ENCODE measurements around the gene PTGIR. TPM values are rescaled to one million over a fixed set of nuclear protein-coding genes. Genes with fewer than 3 reads are reported as not detected.

The PTGIR gene
- total and polyA plus RNA-seq, 10 of the 15 experiments (the other 5 are each of a cell fraction or from before 2014, with no cell fraction given): 0.34 to 29.1 (median 9.9) TPM

DNA sequence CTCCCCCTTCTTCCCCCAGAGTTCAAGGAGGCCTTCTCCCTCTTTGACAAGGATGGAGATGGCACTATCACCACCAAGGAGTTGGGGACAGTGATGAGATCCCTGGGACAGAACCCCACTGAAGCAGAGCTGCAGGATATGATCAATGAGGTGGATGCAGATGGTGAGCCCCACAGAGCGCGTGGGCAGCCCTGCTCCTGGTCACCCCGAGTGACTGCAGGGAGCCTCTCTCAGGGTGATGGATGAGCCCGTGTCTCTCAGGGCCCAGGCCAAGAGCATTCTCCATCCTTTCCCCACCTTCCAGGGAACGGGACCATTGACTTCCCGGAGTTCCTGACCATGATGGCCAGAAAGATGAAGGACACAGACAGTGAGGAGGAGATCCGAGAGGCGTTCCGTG is 16.7 kb downstream of the PTGIR start (continued):
- TF ChIP-seq, protein P1, sequence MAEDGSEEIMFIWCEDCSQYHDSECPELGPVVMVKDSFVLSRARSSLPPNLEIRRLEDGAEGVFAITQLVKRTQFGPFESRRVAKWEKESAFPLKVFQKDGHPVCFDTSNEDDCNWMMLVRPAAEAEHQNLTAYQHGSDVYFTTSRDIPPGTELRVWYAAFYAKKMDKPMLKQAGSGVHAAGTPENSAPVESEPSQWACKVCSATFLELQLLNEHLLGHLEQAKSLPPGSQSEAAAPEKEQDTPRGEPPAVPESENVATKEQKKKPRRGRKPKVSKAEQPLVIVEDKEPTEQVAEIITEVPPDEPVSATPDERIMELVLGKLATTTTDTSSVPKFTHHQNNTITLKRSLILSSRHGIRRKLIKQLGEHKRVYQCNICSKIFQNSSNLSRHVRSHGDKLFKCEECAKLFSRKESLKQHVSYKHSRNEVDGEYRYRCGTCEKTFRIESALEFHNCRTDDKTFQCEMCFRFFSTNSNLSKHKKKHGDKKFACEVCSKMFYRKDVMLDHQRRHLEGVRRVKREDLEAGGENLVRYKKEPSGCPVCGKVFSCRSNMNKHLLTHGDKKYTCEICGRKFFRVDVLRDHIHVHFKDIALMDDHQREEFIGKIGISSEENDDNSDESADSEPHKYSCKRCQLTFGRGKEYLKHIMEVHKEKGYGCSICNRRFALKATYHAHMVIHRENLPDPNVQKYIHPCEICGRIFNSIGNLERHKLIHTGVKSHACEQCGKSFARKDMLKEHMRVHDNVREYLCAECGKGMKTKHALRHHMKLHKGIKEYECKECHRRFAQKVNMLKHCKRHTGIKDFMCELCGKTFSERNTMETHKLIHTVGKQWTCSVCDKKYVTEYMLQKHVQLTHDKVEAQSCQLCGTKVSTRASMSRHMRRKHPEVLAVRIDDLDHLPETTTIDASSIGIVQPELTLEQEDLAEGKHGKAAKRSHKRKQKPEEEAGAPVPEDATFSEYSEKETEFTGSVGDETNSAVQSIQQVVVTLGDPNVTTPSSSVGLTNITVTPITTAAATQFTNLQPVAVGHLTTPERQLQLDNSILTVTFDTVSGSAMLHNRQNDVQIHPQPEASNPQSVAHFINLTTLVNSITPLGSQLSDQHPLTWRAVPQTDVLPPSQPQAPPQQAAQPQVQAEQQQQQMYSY (CRISPR knock-in tag; IDR thresholded peaks at IDR 0.05): no peak
- no peak for TF ChIP-seq JUNB (IDR thresholded peaks at IDR 0.05)

DNA sequence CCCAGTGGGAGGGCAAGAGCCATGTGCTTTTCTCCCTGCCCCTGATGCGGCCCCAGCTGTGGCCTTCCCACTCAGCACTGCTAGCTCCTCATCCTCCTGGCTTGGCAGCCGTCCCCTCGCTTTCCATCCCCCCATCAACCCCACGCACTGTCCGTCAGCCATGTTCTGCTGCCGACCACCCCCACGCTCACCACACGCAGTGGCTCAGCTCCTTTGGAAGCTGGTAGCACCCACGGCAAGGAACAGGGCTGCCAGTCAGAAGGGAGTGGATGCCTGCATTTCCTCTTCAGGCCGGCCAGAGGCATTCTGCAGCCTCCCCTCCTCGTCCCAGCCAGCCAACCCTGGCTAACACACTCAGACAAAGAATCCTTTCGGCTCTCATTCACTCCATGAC is 17.4 kb downstream of the PTGIR start:
- H3K4me1 ChIP-seq (ENCODE audit: control insufficient read depth, insufficient read depth, low read length): peaks cover 32% of the 10 kb centered on the region
- no peak for DNase-seq (ENCODE audit: low read depth, low spot score)
- H3K4me3 ChIP-seq: no peak overlapping the region
- POLR2A ChIA-PET: no interaction called here
- RAD21 ChIA-PET (ENCODE audit: unreplicated experiment): no interaction called here
- no peak overlapping the region for H3K4me2 ChIP-seq (ENCODE audit: control insufficient read depth, insufficient read depth)
- no peak overlapping the region for H3K9ac ChIP-seq (ENCODE audit: control insufficient read depth, insufficient read depth, low read length)
- FAIRE-seq: no peak
- 98% methylated on average over 12 of the region's 12 CpGs for WGBS (ENCODE audit: insufficient coverage, insufficient replicate concordance, low lambda C conversion rate, missing lambda C conversion rate)
- H3K27ac ChIP-seq (ENCODE audit: control insufficient read depth, insufficient read depth): no peak overlapping the region
- H2AFZ ChIP-seq (ENCODE audit: control insufficient read depth, low read depth, low read length): no peak overlapping the region
- CTCF ChIA-PET: interaction anchor here (1.0 to 3.2 kb wide), 3 partner anchors 13 to 146 kb away, joined by 3 to 14 read pairs (median 5); partner anchors contain the start of gene DACT3
- no peak for ATAC-seq
- in situ Hi-C loops (cut with MboI) (no loop called here), intact Hi-C loops (cut with micrococcal nuclease; ENCODE audit: unreplicated experiment) (no loop called here)
- no peaks in the 10 kb centered on the region for H3K27me3 ChIP-seq (replicated peaks in 1 of 2; ENCODE audit: control insufficient read depth in 2 of 2, insufficient read depth in 2 of 2, low read length in 1 of 2)
- peaks cover 38 to 47% of the 10 kb centered on the region in 2 experiments for H3K36me3 ChIP-seq (ENCODE audit: control insufficient read depth in 2 of 2, insufficient read depth in 2 of 2, low read length in 1 of 2)
- no TSS peak for BruUV-seq (replicated peaks)
- H3K79me2 ChIP-seq (ENCODE audit: control insufficient read depth, insufficient read depth, low read length): peaks cover 35% of the 10 kb centered on the region
- H4K20me1 ChIP-seq (ENCODE audit: control insufficient read depth, insufficient read depth): peaks cover 18% of the 10 kb centered on the region
- H3K9me3 ChIP-seq (replicated peaks; ENCODE audit: control insufficient read depth, insufficient read depth, low read length): no peaks in the 10 kb centered on the region
- SMC1A ChIA-PET (ENCODE audit: uncharacterized antibody, unreplicated experiment): interaction anchor here (2.8 kb wide), 1 partner anchor 54 kb away, joined by 12 read pairs; the partner anchor contains the start of gene DACT3
- TF ChIP-seq, protein P2, sequence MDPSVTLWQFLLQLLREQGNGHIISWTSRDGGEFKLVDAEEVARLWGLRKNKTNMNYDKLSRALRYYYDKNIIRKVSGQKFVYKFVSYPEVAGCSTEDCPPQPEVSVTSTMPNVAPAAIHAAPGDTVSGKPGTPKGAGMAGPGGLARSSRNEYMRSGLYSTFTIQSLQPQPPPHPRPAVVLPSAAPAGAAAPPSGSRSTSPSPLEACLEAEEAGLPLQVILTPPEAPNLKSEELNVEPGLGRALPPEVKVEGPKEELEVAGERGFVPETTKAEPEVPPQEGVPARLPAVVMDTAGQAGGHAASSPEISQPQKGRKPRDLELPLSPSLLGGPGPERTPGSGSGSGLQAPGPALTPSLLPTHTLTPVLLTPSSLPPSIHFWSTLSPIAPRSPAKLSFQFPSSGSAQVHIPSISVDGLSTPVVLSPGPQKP (IDR thresholded peaks at IDR 0.05; ENCODE audit: low read depth, low read length): no peak
- TF ChIP-seq SRF (IDR thresholded peaks at IDR 0.05; ENCODE audit: low read depth in 2 of 2, low read length in 2 of 2) (no peak), NBN (IDR thresholded peaks at IDR 0.05) (no peak), SUZ12 (IDR thresholded peaks at IDR 0.05; ENCODE audit: unreplicated experiment) (no peak), TAF1 (IDR thresholded peaks at IDR 0.05; ENCODE audit: borderline replicate concordance, low read depth, low read length) (no peak), RUNX3 (IDR thresholded peaks at IDR 0.05; ENCODE audit: low read length) (no peak), RB1 (IDR thresholded peaks at IDR 0.05; ENCODE audit: borderline replicate concordance) (no peak), SMC3 (IDR thresholded peaks at IDR 0.05; ENCODE audit: borderline replicate concordance, low read length) (no peak), TCF12 (IDR thresholded peaks at IDR 0.05; ENCODE audit: low read depth, low read length) (no peak)
- TF ChIP-seq, protein P3, sequence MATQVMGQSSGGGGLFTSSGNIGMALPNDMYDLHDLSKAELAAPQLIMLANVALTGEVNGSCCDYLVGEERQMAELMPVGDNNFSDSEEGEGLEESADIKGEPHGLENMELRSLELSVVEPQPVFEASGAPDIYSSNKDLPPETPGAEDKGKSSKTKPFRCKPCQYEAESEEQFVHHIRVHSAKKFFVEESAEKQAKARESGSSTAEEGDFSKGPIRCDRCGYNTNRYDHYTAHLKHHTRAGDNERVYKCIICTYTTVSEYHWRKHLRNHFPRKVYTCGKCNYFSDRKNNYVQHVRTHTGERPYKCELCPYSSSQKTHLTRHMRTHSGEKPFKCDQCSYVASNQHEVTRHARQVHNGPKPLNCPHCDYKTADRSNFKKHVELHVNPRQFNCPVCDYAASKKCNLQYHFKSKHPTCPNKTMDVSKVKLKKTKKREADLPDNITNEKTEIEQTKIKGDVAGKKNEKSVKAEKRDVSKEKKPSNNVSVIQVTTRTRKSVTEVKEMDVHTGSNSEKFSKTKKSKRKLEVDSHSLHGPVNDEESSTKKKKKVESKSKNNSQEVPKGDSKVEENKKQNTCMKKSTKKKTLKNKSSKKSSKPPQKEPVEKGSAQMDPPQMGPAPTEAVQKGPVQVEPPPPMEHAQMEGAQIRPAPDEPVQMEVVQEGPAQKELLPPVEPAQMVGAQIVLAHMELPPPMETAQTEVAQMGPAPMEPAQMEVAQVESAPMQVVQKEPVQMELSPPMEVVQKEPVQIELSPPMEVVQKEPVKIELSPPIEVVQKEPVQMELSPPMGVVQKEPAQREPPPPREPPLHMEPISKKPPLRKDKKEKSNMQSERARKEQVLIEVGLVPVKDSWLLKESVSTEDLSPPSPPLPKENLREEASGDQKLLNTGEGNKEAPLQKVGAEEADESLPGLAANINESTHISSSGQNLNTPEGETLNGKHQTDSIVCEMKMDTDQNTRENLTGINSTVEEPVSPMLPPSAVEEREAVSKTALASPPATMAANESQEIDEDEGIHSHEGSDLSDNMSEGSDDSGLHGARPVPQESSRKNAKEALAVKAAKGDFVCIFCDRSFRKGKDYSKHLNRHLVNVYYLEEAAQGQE (IDR thresholded peaks at IDR 0.05; ENCODE audit: low read depth, low read length): no peak
- TF ChIP-seq, protein P4, sequence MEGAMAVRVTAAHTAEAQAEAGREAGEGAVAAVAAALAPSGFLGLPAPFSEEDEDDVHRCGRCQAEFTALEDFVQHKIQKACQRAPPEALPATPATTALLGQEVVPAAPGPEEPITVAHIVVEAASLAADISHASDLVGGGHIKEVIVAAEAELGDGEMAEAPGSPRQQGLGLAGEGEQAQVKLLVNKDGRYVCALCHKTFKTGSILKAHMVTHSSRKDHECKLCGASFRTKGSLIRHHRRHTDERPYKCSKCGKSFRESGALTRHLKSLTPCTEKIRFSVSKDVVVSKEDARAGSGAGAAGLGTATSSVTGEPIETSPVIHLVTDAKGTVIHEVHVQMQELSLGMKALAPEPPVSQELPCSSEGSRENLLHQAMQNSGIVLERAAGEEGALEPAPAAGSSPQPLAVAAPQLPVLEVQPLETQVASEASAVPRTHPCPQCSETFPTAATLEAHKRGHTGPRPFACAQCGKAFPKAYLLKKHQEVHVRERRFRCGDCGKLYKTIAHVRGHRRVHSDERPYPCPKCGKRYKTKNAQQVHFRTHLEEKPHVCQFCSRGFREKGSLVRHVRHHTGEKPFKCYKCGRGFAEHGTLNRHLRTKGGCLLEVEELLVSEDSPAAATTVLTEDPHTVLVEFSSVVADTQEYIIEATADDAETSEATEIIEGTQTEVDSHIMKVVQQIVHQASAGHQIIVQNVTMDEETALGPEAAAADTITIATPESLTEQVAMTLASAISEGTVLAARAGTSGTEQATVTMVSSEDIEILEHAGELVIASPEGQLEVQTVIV (IDR thresholded peaks at IDR 0.05; ENCODE audit: borderline replicate concordance, partially characterized antibody): no peak

All from GM12878 (cell line).